B cell (primary cell): ENCODE results near the gene SPTBN1. TPM values are rescaled to one million over a fixed set of nuclear protein-coding genes. Genes with fewer than 3 reads are reported as not detected.

Experiments used
- ATAC-seq: fragments of 200-7000 bp; cut with Tn5 transposase; one replicate; pipeline ENCODE4 v1.10.0; 2021; ENCODE audit warnings: low read depth, mild to moderate bottlenecking, moderate number of reproducible peaks, moderate library complexity
- CTCF ChIA-PET: fragments of 350-600 bp; sonication (Branson Sonifier 250); formaldehyde crosslinking; loops from one replicate; lab custom pipeline; 2021; ENCODE audit warnings: antibody characterized with exemption, inconsistent platforms; lab: Charles Lee
- POLR2A ChIA-PET: fragments of 350-600 bp; sonication (Branson Sonifier 250); formaldehyde crosslinking; loops from one replicate; lab custom pipeline; 2021; ENCODE audit warnings: antibody characterized with exemption; lab: Charles Lee
- DNase-seq: peaks from one replicate; pipeline ENCODE4 v3.0.0; 2013
- H2AFZ ChIP-seq: 2 replicates; pipeline ENCODE4 v1.6.1; 2012; ENCODE audit warnings: mild to moderate bottlenecking, low read depth, low read length; ENCODE audit not compliant: insufficient read depth, poor library complexity, severe bottlenecking
- H3K27ac ChIP-seq, 2 donors: 1 replicate in 1 of 2; 2 replicates in 1 of 2; pipeline ENCODE4 v1.5.1; 2012 to 2013; ENCODE audit warnings: low read length in 2 of 2, mild to moderate bottlenecking in 2 of 2, moderate library complexity in 1 of 2
- H3K27me3 ChIP-seq, 4 experiments: fragments of 200-600 bp in 1 of 4; sonication (generic) in 1 of 4; replicated peaks in 1 of 4; 1 replicate in 2 of 4; 2 replicates in 2 of 4; pipeline versions ENCODE4 v1.6.1 to v1.7.0; 2013 to 2016; ENCODE audit warnings: low read length in 3 of 4, mild to moderate bottlenecking in 2 of 4, mixed read lengths in 1 of 4, moderate library complexity in 1 of 4; ENCODE audit not compliant: insufficient read depth in 4 of 4, control insufficient read depth in 3 of 4; ENCODE audit errors: control extremely low read depth in 1 of 4
- H3K36me3 ChIP-seq, 2 experiments: replicated peaks in 1 of 2; 1 replicate in 1 of 2; 2 replicates in 1 of 2; pipeline versions ENCODE4 v1.6.1 to v1.7.1; 2013; ENCODE audit warnings: low read length in 1 of 2; ENCODE audit not compliant: insufficient read depth in 2 of 2, control insufficient read depth in 1 of 2; ENCODE audit errors: control extremely low read depth in 1 of 2, extremely low read depth in 1 of 2
- H3K4me1 ChIP-seq, 2 donors: fragments of 200-600 bp in 1 of 2; sonication (generic) in 1 of 2; 1 replicate in 1 of 2; 2 replicates in 1 of 2; pipeline versions ENCODE4 v1.5.1 to v1.6.1; 2013 to 2017; ENCODE audit warnings: low read length in 2 of 2; ENCODE audit not compliant: control insufficient read depth in 2 of 2, insufficient read depth in 2 of 2
- H3K4me2 ChIP-seq: replicated peaks from 2 replicates; pipeline ENCODE3; 2012; ENCODE audit warnings: mild to moderate bottlenecking, low read depth, low read length; ENCODE audit not compliant: poor library complexity, severe bottlenecking
- H3K4me3 ChIP-seq, 5 experiments: fragments of 200-600 bp in 1 of 5; sonication (generic) in 1 of 5; 1 replicate in 3 of 5; 2 replicates in 2 of 5; pipeline versions ENCODE4 v1.5.1 to v1.7.0; 2011 to 2016; ENCODE audit warnings: low read length in 4 of 5, mild to moderate bottlenecking in 4 of 5, low read depth in 2 of 5, control low read depth in 1 of 5, moderate library complexity in 1 of 5; ENCODE audit not compliant: insufficient read depth in 1 of 5; ENCODE audit errors: control extremely low read depth in 1 of 5, extremely low read depth in 1 of 5
- H3K79me2 ChIP-seq: fragments of 200-600 bp; sonication (generic); one replicate; pipeline ENCODE4 v1.6.0; 2016; ENCODE audit warnings: low read length; ENCODE audit not compliant: control insufficient read depth, insufficient read depth
- H3K9ac ChIP-seq: fragments of 200-600 bp; sonication (generic); 2 replicates; pipeline ENCODE4 v1.6.1; 2017; ENCODE audit warnings: mild to moderate bottlenecking, low read length, moderate library complexity
- H3K9me3 ChIP-seq, 3 donors: one replicate each; pipeline versions ENCODE4 v1.6.1 to v1.7.1; 2013; ENCODE audit warnings: low read length in 2 of 3; ENCODE audit not compliant: control insufficient read depth in 2 of 3, insufficient read depth in 1 of 3; ENCODE audit errors: control extremely low read depth in 1 of 3
- H4K20me1 ChIP-seq: 2 replicates; pipeline ENCODE4 v1.6.0; 2012; ENCODE audit warnings: mild to moderate bottlenecking, low read length; ENCODE audit not compliant: insufficient read depth, control insufficient read depth, poor library complexity, severe bottlenecking
- H3K27ac Mint-ChIP-seq: one replicate; pipeline ENCODE4 v1.8.0; 2021; ENCODE audit warnings: mixed read lengths
- H3K27me3 Mint-ChIP-seq: one replicate; pipeline ENCODE4 v1.8.0; 2021; ENCODE audit warnings: mixed read lengths
- H3K4me1 Mint-ChIP-seq: one replicate; pipeline ENCODE4 v1.8.0; 2021; ENCODE audit warnings: mixed read lengths
- H3K4me3 Mint-ChIP-seq: one replicate; pipeline ENCODE4 v1.8.0; 2021; ENCODE audit warnings: mixed read lengths
- H3K9me3 Mint-ChIP-seq: one replicate; pipeline ENCODE4 v1.8.0; 2022; ENCODE audit warnings: mixed read lengths; ENCODE audit not compliant: insufficient read depth
- CTCF ChIP-seq: fragments of 200-600 bp; IDR thresholded peaks from one replicate; pipeline ENCODE4 v1.8.0; 2022; ENCODE audit warnings: antibody characterized with exemption, mild to moderate bottlenecking
- EZH2 ChIP-seq: IDR thresholded peaks from 2 replicates; pipeline ENCODE4 v1.6.1; 2012; ENCODE audit warnings: borderline replicate concordance, low read depth, mild to moderate bottlenecking, moderate library complexity, low read length; ENCODE audit not compliant: insufficient read depth, poor library complexity, severe bottlenecking
- WGBS: methylation state at CpG from one replicate; pipeline ENCODE4 v1.1.5; 2013; ENCODE audit warnings: missing lambda C conversion rate; ENCODE audit not compliant: insufficient coverage; 5-methylcytosine and 5-hydroxymethylcytosine counted together
- intact Hi-C: fragments of 100-400 bp; cut with micrococcal nuclease; formaldehyde crosslinking; loops from one replicate; pipeline ENCODE4 v1.10.0; 2022
- polyA plus RNA-seq: library from polyadenylated mRNA; depleted of rRNA; stranded (reverse); fragments of >200 nt; gene quantifications from 2 replicates; pipeline ENCODE4 v1.2.3, GENCODE V29; 2012
- total RNA-seq, 2 donors: library from RNA; stranded (reverse); fragments of 120-200 nt in 1 of 2; gene quantifications; 1 replicate in 1 of 2; 2 replicates in 1 of 2; pipeline versions ENCODE4 v1.2.3 to v1.2.4, GENCODE V29; 2013 to 2022

Gene SPTBN1
- total and polyA plus RNA-seq, 2 donors (not counting 1 experiment from before 2014, with no cell fraction given): 43.7 to 144 TPM

GRCh38 chr2:54675738-54676137 lies 219.6 kb downstream of the SPTBN1 start:
- no peaks in the 10 kb centered on the region for H3K79me2 ChIP-seq
- TF ChIP-seq EZH2: no peak
- TF ChIP-seq CTCF: no peak
- WGBS: 95% methylated on average over 7 of the region's 11 CpGs
- no peaks in the 10 kb centered on the region for H3K27me3 Mint-ChIP-seq
- H3K27me3 ChIP-seq: no peaks in the 10 kb centered on the region
- H3K9me3 Mint-ChIP-seq: no peaks in the 10 kb centered on the region
- H3K4me1 Mint-ChIP-seq: peaks cover 47% of the 10 kb centered on the region
- H2AFZ ChIP-seq: no peak overlapping the region
- DNase-seq (no peak), ATAC-seq (no peak)
- no peaks in the 10 kb centered on the region for H3K9me3 ChIP-seq
- intact Hi-C loops: no loop called here
- ChIA-PET CTCF (interaction anchor here (1.8 to 8.1 kb wide), 4 partner anchors 11 to 154 kb away, joined by 4 to 47 read pairs (median 24); no protein-coding TSS in a partner anchor), POLR2A (no interaction called here)
- H3K4me2 ChIP-seq: no peak overlapping the region
- H3K36me3 ChIP-seq: no peaks in the 10 kb centered on the region
- H3K4me3 ChIP-seq: no peak overlapping the region
- peak overlapping the region; percentile 61 for H3K27ac Mint-ChIP-seq
- H3K4me1 ChIP-seq: peaks cover 24 to 32% of the 10 kb centered on the region in 2 donors
- H3K4me3 Mint-ChIP-seq: no peak overlapping the region
- no peak overlapping the region for H3K9ac ChIP-seq
- no peak overlapping the region for H3K27ac ChIP-seq
- no peaks in the 10 kb centered on the region for H4K20me1 ChIP-seq

GRCh38 chr2:54676656-54677055 lies 220.5 kb downstream of the SPTBN1 start:
- no peak for ATAC-seq
- Histone ChIP-seq H3K4me2 (no peak overlapping the region), H3K79me2 (no peaks in the 10 kb centered on the region), H3K27ac (no peak overlapping the region), H3K27me3 (no peaks in the 10 kb centered on the region), H2AFZ (no peak overlapping the region), H3K4me1 (peaks cover 24 to 33% of the 10 kb centered on the region in 2 donors), H3K9ac (no peak overlapping the region), H3K9me3 (peaks cover 0 to 2% (median 0%) of the 10 kb centered on the region in 3 donors), H4K20me1 (no peaks in the 10 kb centered on the region), H3K36me3 (no peaks in the 10 kb centered on the region), H3K4me3 (no peak overlapping the region)
- TF ChIP-seq EZH2: no peak
- TF ChIP-seq CTCF: no peak
- DNase-seq: no peak
- no peak overlapping the region for H3K27ac Mint-ChIP-seq
- peaks cover 48% of the 10 kb centered on the region for H3K4me1 Mint-ChIP-seq
- no peaks in the 10 kb centered on the region for H3K27me3 Mint-ChIP-seq
- intact Hi-C loops: no loop called here
- POLR2A ChIA-PET: no interaction called here
- WGBS: 100% methylated on average over 2 of the region's 2 CpGs
- H3K9me3 Mint-ChIP-seq: peaks cover 2% of the 10 kb centered on the region
- CTCF ChIA-PET: interaction anchor here (0.6 to 8.1 kb wide), 7 partner anchors 11 to 155 kb away, joined by 3 to 47 read pairs (median 4); no protein-coding TSS in a partner anchor
- no peak overlapping the region for H3K4me3 Mint-ChIP-seq
